ENCODE measurements around the gene MGAT5.

GRCh38 chr2:134304394-134305108 lies 50.7 kb downstream of the MGAT5 start:
- TF ChIP-seq CTCF (IDR thresholded peaks at IDR 0.05) (no peak), POLR2A (IDR thresholded peaks at IDR 0.05) (no peak), EP300 (IDR thresholded peaks at IDR 0.05) (no peak)
